ENCODE data around the gene C20orf96. TPM values are rescaled to one million over a fixed set of nuclear protein-coding genes. Genes with fewer than 3 reads are reported as not detected.
"Not testable (repeated sequence)": the region's sequence is repeated elsewhere in the genome, so short reads cannot be mapped to it uniquely, and the experiment has no call there.

The C20orf96 gene
- total RNA-seq, 4 donors from 2014 or later: 1.7 to 2.6 (median 2.3) TPM

GRCh38 chr20:263701-264100 lies 26.8 kb downstream of the C20orf96 start:
- Histone ChIP-seq H3K4me3 (no peak overlapping the region), H3K9me3 (no peaks in the 10 kb centered on the region), H3K27ac (replicated peaks in 1 of 4) (no peak overlapping the region), H3K36me3 (no peaks in the 10 kb centered on the region), H3K4me1 (peaks cover 4 to 14% (median 12%) of the 10 kb centered on the region in 4 donors), H3K27me3 (peaks cover 0 to 10% (median 0%) of the 10 kb centered on the region in 4 donors)
- 93% methylated on average over 5 of the region's 13 CpGs for WGBS
- no peak for TF ChIP-seq POLR2A (IDR thresholded peaks at IDR 0.05; ENCODE audit: low read depth)
- no peak for TF ChIP-seq EP300 (IDR thresholded peaks at IDR 0.05)
- no peak for TF ChIP-seq CTCF (IDR thresholded peaks at IDR 0.05)
- no peak for TF ChIP-seq POLR2AphosphoS5 (IDR thresholded peaks at IDR 0.05)
- no peak for DNase-seq (ENCODE audit: extremely low spot score)
- intact Hi-C loops (cut with DNase I): no loop called here

DNA sequence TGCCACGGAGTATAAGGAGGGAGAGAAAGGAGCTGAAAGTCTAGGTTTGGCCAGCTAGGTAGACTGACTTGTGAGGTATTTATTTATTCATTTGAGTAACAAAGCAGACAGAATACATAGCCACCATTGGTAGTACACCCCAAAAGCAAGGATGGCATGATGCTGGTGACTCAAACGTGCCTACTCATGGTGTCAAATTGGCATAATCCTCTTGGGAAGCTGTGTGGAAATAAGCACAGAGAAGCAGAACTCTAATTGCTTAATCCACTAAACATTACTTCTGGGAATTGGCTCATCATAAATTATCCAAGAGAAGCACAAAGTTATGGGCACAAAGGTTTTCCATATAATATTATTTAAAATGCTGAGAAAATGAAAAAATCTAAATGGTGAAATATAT lies 30.6 kb downstream of the C20orf96 start:
- 83% methylated on average over 2 of the region's 2 CpGs for WGBS
- Histone ChIP-seq H3K36me3 (no peaks in the 10 kb centered on the region), H3K27ac (replicated peaks in 1 of 4) (no peak overlapping the region), H3K9me3 (no peaks in the 10 kb centered on the region), H3K4me1 (no peaks in the 10 kb centered on the region), H3K4me3 (no peak overlapping the region), H3K27me3 (peaks cover 0 to 10% (median 0%) of the 10 kb centered on the region in 4 donors)
- TF ChIP-seq EP300 (IDR thresholded peaks at IDR 0.05) (no peak), POLR2A (IDR thresholded peaks at IDR 0.05; ENCODE audit: low read depth) (no peak), POLR2AphosphoS5 (IDR thresholded peaks at IDR 0.05) (no peak), CTCF (IDR thresholded peaks at IDR 0.05) (no peak)
- DNase-seq (ENCODE audit: extremely low spot score): no peak
- intact Hi-C loops (cut with DNase I): no loop called here

DNA sequence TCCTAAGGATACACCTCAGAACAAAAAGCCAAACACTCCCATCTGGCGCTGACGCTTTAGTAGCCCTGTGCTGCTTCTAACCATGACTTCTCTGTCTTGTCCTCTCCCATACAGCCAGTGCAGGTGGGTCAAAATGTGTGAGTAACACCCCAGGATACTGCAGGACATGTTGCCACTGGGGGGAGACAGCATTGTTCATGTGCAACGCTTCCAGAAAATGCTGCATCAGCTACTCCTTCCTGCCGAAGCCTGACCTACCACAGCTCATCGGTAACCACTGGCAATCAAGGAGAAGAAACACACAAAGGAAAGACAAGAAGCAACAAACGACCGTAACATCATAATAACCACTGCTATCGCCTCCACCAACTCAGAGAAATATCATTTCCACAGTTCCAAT lies 31.6 kb downstream of the C20orf96 start:
- DNase-seq (ENCODE audit: extremely low spot score): no peak
- H3K9me3 ChIP-seq: no peaks in the 10 kb centered on the region
- H3K27ac ChIP-seq (replicated peaks in 1 of 4): no peak overlapping the region
- intact Hi-C loops (cut with DNase I): no loop called here
- H3K4me1 ChIP-seq: no peaks in the 10 kb centered on the region
- no peak overlapping the region for H3K4me3 ChIP-seq
- peaks cover 0 to 19% (median 0%) of the 10 kb centered on the region in 4 donors for H3K27me3 ChIP-seq
- WGBS: 50% methylated on average over 8 of the region's 8 CpGs
- TF ChIP-seq CTCF (IDR thresholded peaks at IDR 0.05) (peak in 1 of 3 experiments; percentile 19), EP300 (IDR thresholded peaks at IDR 0.05) (no peak)
- no peaks in the 10 kb centered on the region for H3K36me3 ChIP-seq

DNA sequence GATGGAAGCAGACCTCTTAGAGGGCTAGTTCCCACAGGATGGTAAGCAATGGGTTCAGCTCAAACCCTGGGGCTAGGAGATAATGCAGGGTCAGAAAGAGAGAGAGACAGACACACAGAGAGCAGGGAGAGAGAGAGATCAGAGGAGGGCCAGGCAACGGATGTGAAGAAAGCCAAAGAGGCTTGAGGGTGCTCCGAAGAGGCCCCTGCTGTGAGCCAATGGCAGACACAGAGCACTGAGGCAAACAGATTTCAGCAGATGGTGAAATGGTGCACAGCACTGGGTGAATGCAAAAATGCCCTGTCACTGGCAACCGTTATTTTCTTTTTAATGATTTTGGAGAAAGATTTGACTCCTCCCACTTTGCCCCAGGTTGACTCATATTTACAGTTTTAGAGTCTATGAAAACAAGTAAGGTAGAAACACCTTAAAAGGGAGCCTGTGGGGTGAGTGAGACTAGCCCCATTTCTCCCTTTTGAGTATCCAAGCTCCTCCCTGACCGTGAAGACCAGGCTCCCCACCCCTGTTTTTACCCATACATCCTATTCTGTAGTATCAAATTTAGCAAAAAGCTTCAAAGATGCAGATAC lies 32.2 kb downstream of the C20orf96 start:
- no peak overlapping the region for H3K27ac ChIP-seq (replicated peaks in 1 of 4)
- no peaks in the 10 kb centered on the region for H3K9me3 ChIP-seq
- intact Hi-C loops (cut with DNase I): no loop called here
- WGBS: 46% methylated on average over 4 of the region's 4 CpGs
- DNase-seq (ENCODE audit: extremely low spot score): no peak
- no peak overlapping the region for H3K4me3 ChIP-seq
- no peak for TF ChIP-seq POLR2AphosphoS5 (IDR thresholded peaks at IDR 0.05)
- TF ChIP-seq EP300 (IDR thresholded peaks at IDR 0.05): no peak
- no peak for TF ChIP-seq CTCF (IDR thresholded peaks at IDR 0.05)
- H3K36me3 ChIP-seq: no peaks in the 10 kb centered on the region
- H3K4me1 ChIP-seq: no peaks in the 10 kb centered on the region
- H3K27me3 ChIP-seq: peaks cover 0 to 20% (median 0%) of the 10 kb centered on the region in 4 donors

- Histone ChIP-seq H3K27ac (replicated peaks in 1 of 4) (no peak within 1 kb of the TSS), H3K4me1 (no peaks in the 10 kb centered on the region), H3K27me3 (peaks cover 0 to 19% (median 0%) of the 10 kb centered on the region in 4 donors), H3K9me3 (no peaks in the 10 kb centered on the region), H3K36me3 (no peaks in the 10 kb centered on the region), H3K4me3 (no peak within 1 kb of the TSS)
- intact Hi-C loops (cut with DNase I): no loop called here
- TF ChIP-seq EP300 (IDR thresholded peaks at IDR 0.05) (no peak), CTCF (IDR thresholded peaks at IDR 0.05) (no peak)
- WGBS: 72% methylated on average over 7 of the region's 7 CpGs
- DNase-seq (ENCODE audit: extremely low spot score): no peak
These were observed 33.1 kb downstream of the C20orf96 start, which contains the start of gene DEFB132 for GRCh38 chr20:257419-257818. Gene DEFB132 (plus strand): TSS chr20:257724. CDS start chr20:257779, 55 bp downstream.

DNA sequence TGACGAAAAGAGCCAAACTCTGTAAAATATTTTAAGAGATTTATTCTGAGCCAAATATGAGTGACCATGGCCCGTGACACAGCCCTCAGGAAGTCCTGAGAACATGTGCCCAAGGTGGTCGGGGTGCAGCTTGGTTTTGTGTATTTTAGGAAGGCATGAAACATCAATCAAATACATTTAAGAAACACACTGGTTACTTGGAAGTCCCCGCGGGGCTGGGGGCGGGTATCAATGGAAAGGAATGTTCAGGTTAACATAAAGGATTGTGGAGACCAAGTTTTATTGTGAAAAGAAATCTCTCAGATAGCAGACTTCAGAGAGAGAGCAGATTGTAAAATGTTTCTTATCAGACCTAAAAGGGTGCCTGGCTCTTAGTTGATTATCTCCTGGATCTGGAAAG lies 37.1 kb downstream of the C20orf96 start:
- H3K4me3 ChIP-seq; H3K36me3 ChIP-seq; H3K4me1 ChIP-seq; DNase-seq (ENCODE audit: extremely low spot score); intact Hi-C loops (cut with DNase I); H3K27ac ChIP-seq (replicated peaks in 1 of 4); H3K9me3 ChIP-seq: not testable (repeated sequence)
- peaks cover 0 to 42% (median 2%) of the 10 kb centered on the region in 4 donors for H3K27me3 ChIP-seq
- WGBS: 51% methylated on average over 6 of the region's 6 CpGs

Data from esophagus muscularis mucosa (tissue), 4 donors.